Measurements from ENCODE around the gene CES4A.
"Not testable (repeated sequence)": the region's sequence is repeated elsewhere in the genome, so short reads cannot be mapped to it uniquely, and the experiment has no call there.

Gene CES4A

DNA sequence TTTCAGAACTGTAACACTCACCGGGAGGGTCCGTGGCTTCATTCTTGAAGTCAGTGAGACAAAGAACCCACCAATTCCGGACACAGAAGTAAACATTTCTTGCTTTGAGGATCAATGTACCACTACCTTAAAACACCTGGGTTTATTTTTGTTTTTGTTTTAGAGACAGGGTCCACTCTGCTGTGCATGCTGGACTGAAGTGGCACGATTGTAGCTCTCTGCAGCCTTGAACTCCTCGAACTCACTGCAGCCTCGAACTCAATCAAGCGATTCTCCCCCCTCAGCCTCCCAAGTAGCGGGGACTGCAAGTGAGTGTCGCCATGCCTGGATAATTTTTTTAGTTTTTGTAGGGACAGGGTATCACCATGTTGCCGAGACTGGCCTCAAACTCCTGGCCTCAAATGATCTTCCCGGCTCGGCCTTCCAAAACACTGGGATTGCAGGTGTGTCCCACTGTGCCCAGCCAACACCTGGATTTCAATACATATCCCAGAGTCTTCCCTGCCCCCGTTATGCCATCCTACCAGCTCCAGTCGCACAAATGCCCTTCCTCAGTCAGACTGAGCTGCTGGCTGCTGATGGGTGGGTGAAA, 13.0 kb upstream of the CES4A start:
- no peak for DNase-seq (ENCODE audit: insufficient read length)
- TF ChIP-seq TAF1 (IDR thresholded peaks at IDR 0.05; ENCODE audit: borderline replicate concordance, low read depth, low read length) (no peak), POLR2A (IDR thresholded peaks at IDR 0.05; ENCODE audit: low read depth, low read length) (no peak), POLR2AphosphoS5 (IDR thresholded peaks at IDR 0.05; ENCODE audit: low read depth, low read length) (no peak)
- no peak for FAIRE-seq

GRCh38 chr16:66976746-66977145, 11.6 kb upstream of the CES4A start:
- DNase-seq (ENCODE audit: insufficient read length) (no peak), FAIRE-seq (no peak)
- TF ChIP-seq POLR2A (IDR thresholded peaks at IDR 0.05; ENCODE audit: low read depth, low read length) (no peak), TAF1 (IDR thresholded peaks at IDR 0.05; ENCODE audit: borderline replicate concordance, low read depth, low read length) (no peak), POLR2AphosphoS5 (IDR thresholded peaks at IDR 0.05; ENCODE audit: low read depth, low read length) (no peak)

- TF ChIP-seq TAF1 (IDR thresholded peaks at IDR 0.05; ENCODE audit: borderline replicate concordance, low read depth, low read length) (no peak), POLR2A (IDR thresholded peaks at IDR 0.05; ENCODE audit: low read depth, low read length) (no peak), POLR2AphosphoS5 (IDR thresholded peaks at IDR 0.05; ENCODE audit: low read depth, low read length) (no peak)
- peak; percentile 83 for DNase-seq (ENCODE audit: insufficient read length)
- FAIRE-seq, result peak; percentile 94
Observed at GRCh38 chr16:66977341-66978113, 10.9 kb upstream of the CES4A start.

GRCh38 chr16:66979011-66979717, 9.2 kb upstream of the CES4A start:
- FAIRE-seq, result no peak
- TF ChIP-seq POLR2A (IDR thresholded peaks at IDR 0.05; ENCODE audit: low read depth, low read length) (no peak), TAF1 (IDR thresholded peaks at IDR 0.05; ENCODE audit: borderline replicate concordance, low read depth, low read length) (no peak), POLR2AphosphoS5 (IDR thresholded peaks at IDR 0.05; ENCODE audit: low read depth, low read length) (no peak)
- DNase-seq (ENCODE audit: insufficient read length), result no peak

- DNase-seq (ENCODE audit: insufficient read length), result no peak
- TF ChIP-seq TAF1 (IDR thresholded peaks at IDR 0.05; ENCODE audit: borderline replicate concordance, low read depth, low read length), result no peak
- TF ChIP-seq POLR2AphosphoS5 (IDR thresholded peaks at IDR 0.05; ENCODE audit: low read depth, low read length), result no peak
- TF ChIP-seq POLR2A (IDR thresholded peaks at IDR 0.05; ENCODE audit: low read depth, low read length), result no peak
- FAIRE-seq, result no peak
Observed at GRCh38 chr16:66983033-66983432, 5.4 kb upstream of the CES4A start.

GRCh38 chr16:66984892-66985311, 3.5 kb upstream of the CES4A start:
- TF ChIP-seq TAF1 (IDR thresholded peaks at IDR 0.05; ENCODE audit: borderline replicate concordance, low read depth, low read length), result no peak
- no peak for TF ChIP-seq POLR2AphosphoS5 (IDR thresholded peaks at IDR 0.05; ENCODE audit: low read depth, low read length)
- TF ChIP-seq POLR2A (IDR thresholded peaks at IDR 0.05; ENCODE audit: low read depth, low read length), result no peak
- FAIRE-seq, result no peak

GRCh38 chr16:66986559-66986958, 1.8 kb upstream of the CES4A start:
- DNase-seq (ENCODE audit: insufficient read length), result no peak
- no peak for FAIRE-seq
- no peak for TF ChIP-seq POLR2A (IDR thresholded peaks at IDR 0.05; ENCODE audit: low read depth, low read length)
- TF ChIP-seq TAF1 (IDR thresholded peaks at IDR 0.05; ENCODE audit: borderline replicate concordance, low read depth, low read length), result no peak
- TF ChIP-seq POLR2AphosphoS5 (IDR thresholded peaks at IDR 0.05; ENCODE audit: low read depth, low read length), result no peak

More at GRCh38 chr16:66984892-66985311, 3.5 kb upstream of the CES4A start:
- DNase-seq (ENCODE audit: insufficient read length), result no peak

GRCh38 chr16:66991545-66992077, 3.2 kb downstream of the CES4A start:
- no peak for DNase-seq (ENCODE audit: insufficient read length)
- no peak for FAIRE-seq
- TF ChIP-seq POLR2AphosphoS5 (IDR thresholded peaks at IDR 0.05; ENCODE audit: low read depth, low read length) (no peak), POLR2A (IDR thresholded peaks at IDR 0.05; ENCODE audit: low read depth, low read length) (no peak), TAF1 (IDR thresholded peaks at IDR 0.05; ENCODE audit: borderline replicate concordance, low read depth, low read length) (no peak)

DNA sequence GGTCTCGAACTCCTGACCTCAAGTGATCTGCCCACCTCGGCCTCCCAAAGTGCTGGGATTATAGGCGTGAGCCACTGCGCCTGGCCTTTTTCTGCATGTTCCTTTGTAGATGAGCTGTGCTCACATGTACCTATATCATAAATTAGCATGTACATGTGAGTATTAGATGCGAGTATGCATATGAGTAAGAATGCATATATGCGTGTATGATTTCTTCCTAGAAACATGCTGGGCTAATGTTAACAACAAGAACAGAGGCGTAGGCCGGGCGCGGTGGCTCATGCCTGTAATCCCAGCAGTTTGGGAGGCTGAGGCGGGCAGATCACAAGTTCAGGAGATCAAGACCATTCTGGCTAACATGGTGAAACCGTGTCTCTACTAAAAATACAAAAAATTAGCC, 5.2 kb downstream of the CES4A start:
- not testable (repeated sequence) for DNase-seq (ENCODE audit: insufficient read length); FAIRE-seq

DNA sequence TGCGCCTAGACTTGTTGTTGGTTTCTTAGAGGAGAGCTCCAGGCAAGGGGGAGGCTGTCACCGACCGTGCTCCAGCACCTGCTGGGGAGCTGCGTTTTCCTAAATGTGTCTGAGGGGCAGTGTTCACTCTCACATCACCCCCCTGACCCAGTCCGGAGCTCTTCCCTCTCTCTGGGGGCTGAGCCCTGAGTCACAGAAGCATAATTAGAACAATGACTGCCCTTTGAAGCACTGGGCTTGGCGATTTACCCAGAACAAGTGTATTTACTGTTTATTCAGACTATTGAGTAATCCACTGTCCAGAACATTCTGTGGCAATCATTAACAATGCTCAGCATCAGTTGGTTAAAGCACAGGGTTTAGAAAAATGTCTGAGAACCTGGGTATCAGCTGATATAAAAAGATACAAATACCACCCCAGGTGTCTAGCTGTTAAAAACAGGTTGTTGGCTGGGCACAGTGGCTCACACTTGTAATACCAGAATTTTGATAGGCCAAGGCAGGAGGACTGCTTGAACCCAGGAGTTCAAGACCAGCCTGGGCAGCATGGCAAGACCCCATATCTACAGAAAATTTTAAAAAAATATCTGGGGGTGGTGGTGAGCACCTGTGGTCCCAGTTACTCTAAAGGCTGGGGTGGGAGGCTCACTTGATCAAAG, 8.1 kb downstream of the CES4A start:
- DNase-seq (ENCODE audit: insufficient read length) (no peak), FAIRE-seq (no peak)
- TF ChIP-seq POLR2A (IDR thresholded peaks at IDR 0.05; ENCODE audit: low read depth, low read length), result no peak
- no peak for TF ChIP-seq TAF1 (IDR thresholded peaks at IDR 0.05; ENCODE audit: borderline replicate concordance, low read depth, low read length)
- no peak for TF ChIP-seq POLR2AphosphoS5 (IDR thresholded peaks at IDR 0.05; ENCODE audit: low read depth, low read length)

GRCh38 chr16:66996983-66997358, 8.6 kb downstream of the CES4A start:
- DNase-seq (ENCODE audit: insufficient read length) (no peak), FAIRE-seq (no peak)
- no peak for TF ChIP-seq POLR2AphosphoS5 (IDR thresholded peaks at IDR 0.05; ENCODE audit: low read depth, low read length)
- TF ChIP-seq POLR2A (IDR thresholded peaks at IDR 0.05; ENCODE audit: low read depth, low read length), result no peak
- TF ChIP-seq TAF1 (IDR thresholded peaks at IDR 0.05; ENCODE audit: borderline replicate concordance, low read depth, low read length), result no peak

Measured in GM12892 (cell line).